HG02852 (cell line): ENCODE measurements around the gene OMA1.
"Not testable (repeated sequence)": the region's sequence is repeated elsewhere in the genome, so short reads cannot be mapped to it uniquely, and the experiment has no call there.

Experiments used
- ATAC-seq: cut with Tn5 transposase; IDR thresholded peaks from one replicate; pipeline ENCODE4 v1.9.1; 2021; ENCODE audit warnings: mild to moderate bottlenecking, moderate library complexity; ENCODE audit not compliant: unreplicated experiment

Gene OMA1

GRCh38 chr1:58529284-58529683, 17.2 kb downstream of the OMA1 start:
- no peak for ATAC-seq

- ATAC-seq, result no peak
Measured at GRCh38 chr1:58528518-58528917, 18.0 kb downstream of the OMA1 start.

GRCh38 chr1:58524353-58524945, 22.1 kb downstream of the OMA1 start:
- no peak for ATAC-seq

- no peak for ATAC-seq
Measured at GRCh38 chr1:58515794-58516401, 30.6 kb downstream of the OMA1 start.

- no peak for ATAC-seq
Measured at GRCh38 chr1:58513956-58514355, 32.6 kb downstream of the OMA1 start.

GRCh38 chr1:58508629-58509028, 37.9 kb downstream of the OMA1 start:
- no peak for ATAC-seq

- ATAC-seq, result no peak
Measured at GRCh38 chr1:58505286-58505685, 41.2 kb downstream of the OMA1 start.

GRCh38 chr1:58502519-58502918, 44.0 kb downstream of the OMA1 start:
- no peak for ATAC-seq

GRCh38 chr1:58500043-58500442, 46.5 kb downstream of the OMA1 start:
- no peak for ATAC-seq

GRCh38 chr1:58497499-58497898, 49.0 kb downstream of the OMA1 start:
- ATAC-seq, result no peak

- ATAC-seq, result no peak
Measured at GRCh38 chr1:58496042-58496441, 50.5 kb downstream of the OMA1 start.

- not testable (repeated sequence) for ATAC-seq
Measured at GRCh38 chr1:58488914-58489313, 57.6 kb downstream of the OMA1 start.

- ATAC-seq, result no peak
Measured at GRCh38 chr1:58487002-58487401, 59.5 kb downstream of the OMA1 start.

- ATAC-seq, result no peak
Measured at GRCh38 chr1:58481962-58482361, 64.6 kb downstream of the OMA1 start.

GRCh38 chr1:58480191-58480590, 66.3 kb downstream of the OMA1 start:
- no peak for ATAC-seq

- no peak for ATAC-seq
Measured at GRCh38 chr1:58477390-58477789, 69.1 kb downstream of the OMA1 start.

GRCh38 chr1:58476179-58476578, 70.3 kb downstream of the OMA1 start:
- ATAC-seq, result no peak

GRCh38 chr1:58469476-58469875, 77.0 kb downstream of the OMA1 start:
- ATAC-seq, result no peak

- ATAC-seq, result no peak
Measured at GRCh38 chr1:58469016-58469415, 77.5 kb downstream of the OMA1 start.

GRCh38 chr1:58468612-58469011, 77.9 kb downstream of the OMA1 start:
- no peak for ATAC-seq

GRCh38 chr1:58466630-58467241, 79.8 kb downstream of the OMA1 start:
- no peak for ATAC-seq

GRCh38 chr1:58465825-58466629, 80.5 kb downstream of the OMA1 start:
- ATAC-seq, result no peak
